Osteocyte (in vitro differentiated cells): ENCODE data around the gene BRAT1. TPM values are rescaled to one million over a fixed set of nuclear protein-coding genes. Genes with fewer than 3 reads are reported as not detected.

Experiments
- DNase-seq: peaks from one replicate; pipeline ENCODE4 v3.0.0; 2021; ENCODE audit warnings: mixed read lengths; ENCODE audit not compliant: unreplicated experiment; ENCODE audit errors: extremely low spot score
- H3K27ac Mint-ChIP-seq: one replicate; pipeline ENCODE4 v1.8.0; 2021; ENCODE audit warnings: mild to moderate bottlenecking, mixed read lengths; ENCODE audit not compliant: unreplicated experiment
- H3K27me3 Mint-ChIP-seq: one replicate; pipeline ENCODE4 v1.8.0; 2021; ENCODE audit warnings: mixed read lengths; ENCODE audit not compliant: unreplicated experiment
- H3K36me3 Mint-ChIP-seq: one replicate; pipeline ENCODE4 v1.8.0; 2021; ENCODE audit warnings: mixed read lengths; ENCODE audit not compliant: unreplicated experiment
- H3K4me1 Mint-ChIP-seq: one replicate; pipeline ENCODE4 v1.8.0; 2021; ENCODE audit warnings: mixed read lengths; ENCODE audit not compliant: unreplicated experiment
- H3K4me3 Mint-ChIP-seq: one replicate; pipeline ENCODE4 v1.8.0; 2021; ENCODE audit warnings: mild to moderate bottlenecking, moderate library complexity, mixed read lengths; ENCODE audit not compliant: unreplicated experiment
- H3K9me3 Mint-ChIP-seq: one replicate; pipeline ENCODE4 v1.8.0; 2021; ENCODE audit warnings: mixed read lengths; ENCODE audit not compliant: unreplicated experiment
- CTCF ChIP-seq: fragments of 200-600 bp; sonication (generic); IDR thresholded peaks from 2 replicates; pipeline ENCODE4 v1.5.0; 2021; ENCODE audit warnings: antibody characterized with exemption, mild to moderate bottlenecking, moderate library complexity
- total RNA-seq: library from RNA; stranded (reverse); gene quantifications from 2 replicates; pipeline ENCODE4 v1.2.1, GENCODE V29; 2021

Gene BRAT1
- total RNA-seq, 1 donor from 2014 or later = 27.8 TPM

DNA sequence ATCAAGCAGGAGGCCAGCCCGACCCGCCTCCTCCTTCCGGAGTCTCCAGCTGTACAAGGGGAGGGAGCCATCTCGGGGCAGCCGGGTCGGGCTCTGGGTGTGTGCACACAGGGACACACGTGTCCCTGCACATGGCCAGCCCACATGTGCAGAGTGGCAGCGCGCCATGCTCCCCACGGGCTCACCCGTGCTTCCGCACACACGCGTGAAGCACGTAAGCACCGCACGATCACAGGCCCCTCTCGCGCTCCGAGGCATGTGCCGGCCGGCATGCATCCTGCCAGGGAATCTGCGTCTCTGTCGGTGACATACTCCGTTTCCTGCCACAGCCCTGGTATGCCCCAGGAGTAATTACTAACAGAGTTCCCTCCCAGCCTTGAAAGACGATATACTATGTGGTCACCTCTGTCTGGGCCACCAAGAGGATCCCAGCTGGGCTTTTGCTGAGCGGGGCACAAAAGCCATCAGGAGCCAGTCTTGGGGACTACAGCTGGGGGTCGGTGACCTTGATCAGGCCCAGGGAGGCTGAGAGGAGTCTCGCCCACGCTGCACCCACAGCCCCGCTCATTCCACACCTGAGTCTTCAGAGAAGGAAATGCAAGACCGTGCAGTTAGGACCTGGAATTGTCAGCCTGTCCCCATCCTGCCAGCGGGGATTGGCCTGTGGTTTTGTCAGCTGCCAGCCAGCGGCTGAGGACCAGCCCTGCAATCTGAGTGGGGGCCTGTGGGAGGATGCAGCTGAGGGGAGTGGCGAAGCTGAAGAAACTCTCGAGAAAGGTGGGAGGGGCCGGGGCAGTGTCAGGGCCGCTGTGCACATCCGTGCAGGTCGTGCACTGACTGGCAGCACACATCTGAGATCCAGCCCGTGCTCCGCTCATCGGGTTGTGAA, 46.8 kb downstream of the BRAT1 start:
- H3K9me3 Mint-ChIP-seq = no peaks in the 10 kb centered on the region
- no peak for TF ChIP-seq CTCF
- H3K4me3 Mint-ChIP-seq = no peak overlapping the region
- no peaks in the 10 kb centered on the region for H3K36me3 Mint-ChIP-seq
- peaks cover 35% of the 10 kb centered on the region for H3K4me1 Mint-ChIP-seq
- peak overlapping the region; percentile 23 for H3K27ac Mint-ChIP-seq
- no peaks in the 10 kb centered on the region for H3K27me3 Mint-ChIP-seq
- DNase-seq = no peak

DNA sequence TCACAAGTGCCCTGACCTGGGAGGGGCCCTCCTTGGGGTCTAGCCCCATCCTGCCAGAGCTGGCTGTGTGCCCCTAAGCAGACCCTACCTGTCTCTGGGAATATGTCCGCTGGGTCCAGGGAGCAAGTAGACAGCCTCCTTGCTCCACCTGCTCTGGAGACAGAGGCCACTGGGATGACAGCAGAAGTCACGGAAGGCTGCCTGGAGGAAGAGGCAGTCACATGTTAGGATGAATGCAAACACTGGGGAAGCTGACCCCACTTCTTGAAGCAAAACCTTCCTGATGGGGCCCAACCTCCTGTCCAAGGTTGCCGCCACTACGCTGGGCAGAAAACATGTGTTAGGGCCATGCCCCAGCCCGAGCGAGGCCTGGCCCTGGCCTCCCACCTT, 47.4 kb downstream of the BRAT1 start:
- no peak for TF ChIP-seq CTCF
- Mint-ChIP-seq H3K36me3 (no peaks in the 10 kb centered on the region), H3K4me3 (no peak overlapping the region), H3K27ac (no peak overlapping the region), H3K4me1 (peaks cover 36% of the 10 kb centered on the region), H3K27me3 (no peaks in the 10 kb centered on the region), H3K9me3 (no peaks in the 10 kb centered on the region)
- DNase-seq = no peak

GRCh38 chr7:2507208-2507916, 48.0 kb downstream of the BRAT1 start:
- peaks cover 33% of the 10 kb centered on the region for H3K4me1 Mint-ChIP-seq
- no peak for DNase-seq
- no peak overlapping the region for H3K4me3 Mint-ChIP-seq
- H3K36me3 Mint-ChIP-seq = no peaks in the 10 kb centered on the region
- H3K27me3 Mint-ChIP-seq = no peaks in the 10 kb centered on the region
- TF ChIP-seq CTCF = no peak
- H3K27ac Mint-ChIP-seq = no peak overlapping the region
- no peaks in the 10 kb centered on the region for H3K9me3 Mint-ChIP-seq

DNA sequence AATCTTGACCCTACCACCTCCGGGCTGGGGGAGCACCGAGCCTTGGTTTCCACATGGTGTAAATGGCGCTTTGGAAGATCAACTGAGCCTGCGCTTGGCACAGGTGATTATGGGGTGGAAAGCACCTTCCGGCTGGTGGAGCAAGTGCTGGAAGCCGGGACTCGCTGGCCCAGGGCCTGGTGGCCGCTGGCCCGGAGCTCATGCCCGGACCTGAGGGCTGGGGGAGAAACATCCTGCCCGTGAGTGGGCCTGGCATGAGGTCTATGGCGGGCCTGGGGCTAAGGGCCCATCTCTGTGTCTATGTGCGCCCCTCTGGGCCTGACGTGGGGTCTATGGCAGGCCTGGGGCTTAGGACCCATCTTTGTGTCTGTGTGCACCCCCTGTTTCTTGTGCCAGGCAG, 49.9 kb downstream of the BRAT1 start:
- Mint-ChIP-seq H3K27ac (no peak overlapping the region), H3K9me3 (no peaks in the 10 kb centered on the region), H3K4me3 (no peak overlapping the region), H3K36me3 (no peaks in the 10 kb centered on the region), H3K27me3 (no peaks in the 10 kb centered on the region), H3K4me1 (peaks cover 25% of the 10 kb centered on the region)
- DNase-seq = no peak
- no peak for TF ChIP-seq CTCF

DNA sequence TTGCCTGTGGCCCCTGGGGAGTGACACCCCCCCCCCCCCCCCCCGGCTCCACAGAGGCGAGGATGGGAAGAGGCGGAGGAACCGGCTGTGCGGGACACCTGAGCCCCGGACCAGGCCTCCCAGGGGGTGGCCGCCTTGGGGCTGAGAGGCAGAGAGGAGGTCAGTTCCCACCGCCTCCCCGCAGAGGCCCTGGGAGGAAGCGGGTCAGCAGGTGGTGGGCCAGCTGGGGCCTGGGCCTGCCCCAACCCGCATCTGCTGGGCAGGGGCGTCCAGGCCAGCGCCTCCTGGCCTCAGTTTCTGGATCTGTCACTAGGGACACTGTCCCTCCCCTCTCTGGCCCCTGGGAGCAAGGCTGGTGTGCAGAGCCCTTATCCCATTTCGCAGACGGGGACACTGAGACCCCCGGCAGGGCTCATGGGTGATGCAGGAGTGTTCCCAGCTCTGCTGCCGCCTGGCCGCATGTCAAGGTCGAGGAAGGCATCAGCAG, 50.4 kb downstream of the BRAT1 start:
- no peak for DNase-seq
- Mint-ChIP-seq H3K27me3 (no peaks in the 10 kb centered on the region), H3K36me3 (no peaks in the 10 kb centered on the region), H3K9me3 (no peaks in the 10 kb centered on the region), H3K4me3 (no peak overlapping the region), H3K4me1 (peaks cover 25% of the 10 kb centered on the region), H3K27ac (no peak overlapping the region)
- no peak for TF ChIP-seq CTCF
